HG02970 (cell line): Measurements from ENCODE around the gene TMTC1.
"Not testable (repeated sequence)": the region's sequence is repeated elsewhere in the genome, so short reads cannot be mapped to it uniquely, and the experiment has no call there.

Experiments used
- ATAC-seq: cut with Tn5 transposase; IDR thresholded peaks from one replicate; pipeline ENCODE4 v1.9.1; 2021; ENCODE audit warnings: mild to moderate bottlenecking, moderate library complexity, moderate number of reproducible peaks; ENCODE audit not compliant: unreplicated experiment, low FRiP score

Gene TMTC1

GRCh38 chr12:29582677-29583272 lies 201.0 kb downstream of the TMTC1 start:
- ATAC-seq, result no peak

GRCh38 chr12:29582146-29582545 lies 201.6 kb downstream of the TMTC1 start:
- ATAC-seq, result no peak

- ATAC-seq, result no peak
Measured at GRCh38 chr12:29581631-29582030, 202.1 kb downstream of the TMTC1 start.

- ATAC-seq, result no peak
Measured at GRCh38 chr12:29580971-29581370, 202.8 kb downstream of the TMTC1 start.

GRCh38 chr12:29578731-29579130 lies 205.0 kb downstream of the TMTC1 start:
- ATAC-seq, result no peak

GRCh38 chr12:29578070-29578469 lies 205.7 kb downstream of the TMTC1 start:
- ATAC-seq, result no peak

GRCh38 chr12:29574500-29574899 lies 209.2 kb downstream of the TMTC1 start:
- no peak for ATAC-seq

GRCh38 chr12:29572938-29573337 lies 210.8 kb downstream of the TMTC1 start:
- no peak for ATAC-seq

GRCh38 chr12:29572464-29572863 lies 211.3 kb downstream of the TMTC1 start:
- no peak for ATAC-seq

GRCh38 chr12:29569132-29569757 lies 214.5 kb downstream of the TMTC1 start:
- no peak for ATAC-seq

- ATAC-seq, result no peak
Measured at GRCh38 chr12:29566441-29566840, 217.3 kb downstream of the TMTC1 start.

GRCh38 chr12:29565727-29566126 lies 218.0 kb downstream of the TMTC1 start:
- no peak for ATAC-seq

- no peak for ATAC-seq
Measured at GRCh38 chr12:29564925-29565324, 218.8 kb downstream of the TMTC1 start.

- no peak for ATAC-seq
Measured at GRCh38 chr12:29563636-29564035, 220.1 kb downstream of the TMTC1 start.

- no peak for ATAC-seq
Measured at GRCh38 chr12:29563071-29563470, 220.7 kb downstream of the TMTC1 start.

- no peak for ATAC-seq
Measured at GRCh38 chr12:29562110-29562804, 221.5 kb downstream of the TMTC1 start.

- ATAC-seq, result no peak
Measured at GRCh38 chr12:29561664-29562071, 222.1 kb downstream of the TMTC1 start.

- ATAC-seq, result no peak
Measured at GRCh38 chr12:29559198-29559597, 224.5 kb downstream of the TMTC1 start.

GRCh38 chr12:29556363-29556762 lies 227.4 kb downstream of the TMTC1 start:
- no peak for ATAC-seq

- ATAC-seq, result not testable (repeated sequence)
Measured at GRCh38 chr12:29555451-29555850, 228.3 kb downstream of the TMTC1 start.

GRCh38 chr12:29552994-29553748 lies 230.6 kb downstream of the TMTC1 start:
- no peak for ATAC-seq
